NT2/D1 (cell line): ENCODE results near the gene FTO.

ENCODE experiments used
- DNase-seq: peaks from one replicate; pipeline ENCODE4 v3.0.0-alpha.2; 2011; ENCODE audit warnings: low read depth, low spot score
- H3K27me3 ChIP-seq: 2 replicates; pipeline ENCODE4 v1.6.0; 2011; ENCODE audit warnings: mild to moderate bottlenecking; ENCODE audit not compliant: insufficient read length, insufficient read depth
- H3K36me3 ChIP-seq: 2 replicates; pipeline ENCODE4 v1.6.1; 2011; ENCODE audit warnings: mild to moderate bottlenecking, low read length, mixed read lengths; ENCODE audit not compliant: insufficient read depth, insufficient read length
- H3K4me1 ChIP-seq: 2 replicates; pipeline ENCODE4 v1.5.1; 2011; ENCODE audit not compliant: insufficient read depth, insufficient read length
- H3K4me3 ChIP-seq: 2 replicates; pipeline ENCODE4 v1.5.1; 2011; ENCODE audit warnings: low read depth; ENCODE audit not compliant: insufficient read length
- H3K9ac ChIP-seq: 2 replicates; pipeline ENCODE4 v1.6.0; 2011; ENCODE audit warnings: low read depth; ENCODE audit not compliant: insufficient read length
- H3K9me3 ChIP-seq: 2 replicates; pipeline ENCODE4 v1.5.1; 2011; ENCODE audit warnings: mild to moderate bottlenecking, low read length; ENCODE audit not compliant: insufficient read depth
- SUZ12 ChIP-seq: IDR thresholded peaks from 2 replicates; pipeline ENCODE4 v1.6.1; 2011; ENCODE audit not compliant: insufficient read length, insufficient read depth; ENCODE audit errors: extremely low read depth
- YY1 ChIP-seq: IDR thresholded peaks from 2 replicates; pipeline ENCODE4 v1.6.1; 2011; ENCODE audit not compliant: insufficient read length, insufficient read depth
- ZNF274 ChIP-seq: IDR thresholded peaks from 2 replicates; pipeline ENCODE4 v1.6.1; 2011; ENCODE audit warnings: mild to moderate bottlenecking, low read depth, low read length

The FTO gene

GRCh38 chr16:53826658-53827057, 122.7 kb downstream of the FTO start:
- Histone ChIP-seq H3K4me3 (no peak overlapping the region), H3K36me3 (peaks cover 10% of the 10 kb centered on the region), H3K9me3 (no peaks in the 10 kb centered on the region), H3K27me3 (no peaks in the 10 kb centered on the region), H3K4me1 (peaks cover 3% of the 10 kb centered on the region), H3K9ac (no peak overlapping the region)
- TF ChIP-seq SUZ12 = no peak
- TF ChIP-seq YY1 = no peak
- no peak for TF ChIP-seq ZNF274
- no peak for DNase-seq

GRCh38 chr16:53827741-53828140, 123.8 kb downstream of the FTO start:
- no peaks in the 10 kb centered on the region for H3K9me3 ChIP-seq

GRCh38 chr16:53829186-53829747, 125.3 kb downstream of the FTO start:
- Histone ChIP-seq H3K4me3 (no peak overlapping the region), H3K36me3 (peaks cover 10% of the 10 kb centered on the region), H3K9me3 (no peaks in the 10 kb centered on the region), H3K4me1 (no peaks in the 10 kb centered on the region), H3K27me3 (no peaks in the 10 kb centered on the region), H3K9ac (no peak overlapping the region)
- no peak for DNase-seq
- no peak for TF ChIP-seq SUZ12
- no peak for TF ChIP-seq ZNF274
- TF ChIP-seq YY1 = no peak

More at GRCh38 chr16:53827741-53828140, 123.8 kb downstream of the FTO start:
- Histone ChIP-seq H3K4me1 (no peaks in the 10 kb centered on the region), H3K27me3 (no peaks in the 10 kb centered on the region), H3K36me3 (peaks cover 10% of the 10 kb centered on the region), H3K4me3 (no peak overlapping the region), H3K9ac (no peak overlapping the region)
- DNase-seq = peak; percentile 54
- no peak for TF ChIP-seq YY1
- TF ChIP-seq SUZ12 = no peak
- no peak for TF ChIP-seq ZNF274

- H3K36me3 ChIP-seq = no peaks in the 10 kb centered on the region
- TF ChIP-seq ZNF274 = no peak
- TF ChIP-seq SUZ12 = no peak
- TF ChIP-seq YY1 = no peak
- no peaks in the 10 kb centered on the region for H3K27me3 ChIP-seq
- no peaks in the 10 kb centered on the region for H3K4me1 ChIP-seq
- no peaks in the 10 kb centered on the region for H3K9me3 ChIP-seq
- no peak for DNase-seq
- H3K9ac ChIP-seq = no peak overlapping the region
- H3K4me3 ChIP-seq = no peak overlapping the region
These were observed 129.1 kb downstream of the FTO start for GRCh38 chr16:53832896-53833544.

GRCh38 chr16:53836142-53836541, 132.2 kb downstream of the FTO start:
- no peaks in the 10 kb centered on the region for H3K36me3 ChIP-seq
- no peak for DNase-seq
- no peaks in the 10 kb centered on the region for H3K9me3 ChIP-seq
- H3K4me1 ChIP-seq = no peaks in the 10 kb centered on the region
- TF ChIP-seq YY1 = no peak
- no peak for TF ChIP-seq SUZ12
- no peak for TF ChIP-seq ZNF274
- H3K9ac ChIP-seq = no peak overlapping the region
- no peaks in the 10 kb centered on the region for H3K27me3 ChIP-seq
- H3K4me3 ChIP-seq = no peak overlapping the region

- TF ChIP-seq YY1 (no peak), SUZ12 (no peak), ZNF274 (no peak)
- H3K4me3 ChIP-seq = no peak overlapping the region
- H3K9ac ChIP-seq = no peak overlapping the region
- H3K36me3 ChIP-seq = no peaks in the 10 kb centered on the region
- H3K4me1 ChIP-seq = no peaks in the 10 kb centered on the region
- no peaks in the 10 kb centered on the region for H3K27me3 ChIP-seq
- no peaks in the 10 kb centered on the region for H3K9me3 ChIP-seq
- no peak for DNase-seq
These were observed 132.7 kb downstream of the FTO start for GRCh38 chr16:53836680-53837079.

GRCh38 chr16:53837426-53837825, 133.5 kb downstream of the FTO start:
- H3K4me1 ChIP-seq = no peaks in the 10 kb centered on the region
- H3K9ac ChIP-seq = no peak overlapping the region
- no peaks in the 10 kb centered on the region for H3K27me3 ChIP-seq
- DNase-seq = no peak
- H3K36me3 ChIP-seq = no peaks in the 10 kb centered on the region
- no peak overlapping the region for H3K4me3 ChIP-seq
- TF ChIP-seq ZNF274 (no peak), YY1 (no peak), SUZ12 (no peak)
- H3K9me3 ChIP-seq = no peaks in the 10 kb centered on the region
